H9 (cell line): Measurements from ENCODE around the gene MT3. TPM values are rescaled to one million over a fixed set of nuclear protein-coding genes. Genes with fewer than 3 reads are reported as not detected.

Experiments used
- DNase-seq: peaks from one replicate; pipeline ENCODE4 v3.0.0-alpha.2; 2017
- H2AFZ ChIP-seq: one replicate; pipeline ENCODE4 v1.6.1; 2013; ENCODE audit warnings: mild to moderate bottlenecking, low read length, control low read depth, moderate library complexity
- H2AK5ac ChIP-seq: 2 replicates; pipeline ENCODE4 v1.6.1; 2013; ENCODE audit warnings: low read length, control low read depth, mixed read lengths; ENCODE audit not compliant: insufficient read length
- H2BK120ac ChIP-seq: one replicate; pipeline ENCODE4 v1.6.1; 2013; ENCODE audit warnings: low read depth, mild to moderate bottlenecking, low read length, control low read depth, inconsistent platforms; ENCODE audit not compliant: poor library complexity, severe bottlenecking
- H2BK12ac ChIP-seq: 2 replicates; pipeline ENCODE4 v1.6.1; 2013; ENCODE audit warnings: low read length, control low read depth, mixed read lengths, low read depth; ENCODE audit not compliant: insufficient read length
- H2BK15ac ChIP-seq: 2 replicates; pipeline ENCODE4 v1.6.1; 2013; ENCODE audit warnings: low read depth, low read length, control low read depth
- H2BK20ac ChIP-seq: one replicate; pipeline ENCODE4 v1.6.1; 2013; ENCODE audit warnings: low read depth, mild to moderate bottlenecking, low read length, control low read depth, inconsistent platforms; ENCODE audit not compliant: poor library complexity, severe bottlenecking
- H2BK5ac ChIP-seq: 2 replicates; pipeline ENCODE4 v1.6.1; 2013; ENCODE audit warnings: low read length, control low read depth, mixed read lengths; ENCODE audit not compliant: insufficient read length
- H3K14ac ChIP-seq: 2 replicates; pipeline ENCODE4 v1.6.1; 2013; ENCODE audit warnings: low read length, control low read depth; ENCODE audit not compliant: insufficient read depth
- H3K18ac ChIP-seq: 2 replicates; pipeline ENCODE4 v1.6.1; 2013; ENCODE audit warnings: low read depth, mild to moderate bottlenecking, mixed read lengths, low read length, control low read depth; ENCODE audit not compliant: insufficient read length
- H3K23ac ChIP-seq: 2 replicates; pipeline ENCODE4 v1.6.1; 2013; ENCODE audit warnings: low read length, control low read depth, mixed read lengths, low read depth; ENCODE audit not compliant: insufficient read length
- H3K23me2 ChIP-seq: 2 replicates; pipeline ENCODE4 v1.6.1; 2013; ENCODE audit warnings: low read depth, mild to moderate bottlenecking, mixed read lengths, low read length, control low read depth; ENCODE audit not compliant: insufficient read length, poor library complexity, severe bottlenecking
- H3K27ac ChIP-seq: 2 replicates; pipeline ENCODE4 v1.5.1; 2013; ENCODE audit warnings: low read length, control low read depth, mixed read lengths, low read depth; ENCODE audit not compliant: insufficient read length
- H3K27me3 ChIP-seq: 2 replicates; pipeline ENCODE4 v1.6.1; 2013; ENCODE audit warnings: low read length, control low read depth, inconsistent platforms; ENCODE audit not compliant: insufficient read depth
- H3K4ac ChIP-seq: 2 replicates; pipeline ENCODE4 v1.6.1; 2013; ENCODE audit warnings: low read depth, mild to moderate bottlenecking, control low read depth, inconsistent platforms, low read length, moderate library complexity
- H3K4me1 ChIP-seq: 2 replicates; pipeline ENCODE4 v1.6.1; 2013; ENCODE audit warnings: low read length, control low read depth, inconsistent platforms; ENCODE audit not compliant: insufficient read depth
- H3K4me2 ChIP-seq: 2 replicates; pipeline ENCODE4 v1.6.1; 2013; ENCODE audit warnings: low read length, control low read depth, mixed read lengths; ENCODE audit not compliant: insufficient read length, insufficient read depth
- H3K56ac ChIP-seq: 2 replicates; pipeline ENCODE4 v1.6.1; 2013; ENCODE audit warnings: low read depth, mild to moderate bottlenecking, mixed read lengths, low read length, control low read depth; ENCODE audit not compliant: insufficient read length
- H3K79me1 ChIP-seq: 2 replicates; pipeline ENCODE4 v1.6.1; 2013; ENCODE audit warnings: low read depth, mild to moderate bottlenecking, moderate library complexity, low read length, control low read depth, inconsistent platforms; ENCODE audit not compliant: insufficient read depth, poor library complexity, severe bottlenecking
- H3K79me2 ChIP-seq: 2 replicates; pipeline ENCODE4 v1.6.1; 2013; ENCODE audit warnings: low read length, control low read depth, inconsistent platforms; ENCODE audit not compliant: insufficient read depth
- H3K9ac ChIP-seq: 2 replicates; pipeline ENCODE4 v1.6.1; 2013; ENCODE audit warnings: low read length, control low read depth, mixed read lengths; ENCODE audit not compliant: insufficient read length; ENCODE audit errors: extremely low read depth
- H3K9me3 ChIP-seq: one replicate; pipeline ENCODE4 v1.6.1; 2013; ENCODE audit warnings: low read depth, low read length, inconsistent platforms; ENCODE audit not compliant: control insufficient read depth
- H3T11ph ChIP-seq: one replicate; pipeline ENCODE4 v1.6.1; 2013; ENCODE audit warnings: mild to moderate bottlenecking, low read length, control low read depth, inconsistent platforms
- H4K20me1 ChIP-seq: one replicate; pipeline ENCODE4 v1.6.1; 2013; ENCODE audit not compliant: control insufficient read depth, insufficient read length, insufficient read depth
- H4K5ac ChIP-seq: 2 replicates; pipeline ENCODE4 v1.6.1; 2013; ENCODE audit warnings: low read depth, mild to moderate bottlenecking, mixed read lengths, low read length, control low read depth; ENCODE audit not compliant: insufficient read length
- H4K8ac ChIP-seq: replicated peaks from 2 replicates; pipeline ENCODE4 v1.6.1; 2013; ENCODE audit warnings: low read length, control low read depth, mixed read lengths, low read depth; ENCODE audit not compliant: insufficient read length
- H4K91ac ChIP-seq: 2 replicates; pipeline ENCODE4 v1.6.1; 2013; ENCODE audit warnings: low read depth, mild to moderate bottlenecking, moderate library complexity, mixed read lengths, low read length, control low read depth; ENCODE audit not compliant: insufficient read length
- H3K27ac Mint-ChIP-seq, 3 experiments: 2 replicates in 2 of 3; 3 replicates in 1 of 3; pipeline ENCODE4 v1.8.0; 2020 to 2021; ENCODE audit warnings: mixed read lengths in 3 of 3, mild to moderate bottlenecking in 1 of 3, moderate library complexity in 1 of 3
- H3K27me3 Mint-ChIP-seq: 2 replicates; pipeline ENCODE4 v1.8.0; 2021; ENCODE audit warnings: low read depth, mild to moderate bottlenecking, moderate library complexity, mixed read lengths
- H3K36me3 Mint-ChIP-seq, 3 experiments: 2 replicates in 2 of 3; 3 replicates in 1 of 3; pipeline ENCODE4 v1.8.0; 2020 to 2021; ENCODE audit warnings: low read depth in 3 of 3, mixed read lengths in 3 of 3; ENCODE audit not compliant: insufficient read depth in 1 of 3
- H3K4me1 Mint-ChIP-seq, 2 experiments: 2 replicates each; pipeline ENCODE4 v1.8.0; 2020; ENCODE audit warnings: mixed read lengths in 2 of 2
- H3K4me3 Mint-ChIP-seq, 2 experiments: 2 replicates in 1 of 2; 3 replicates in 1 of 2; pipeline ENCODE4 v1.8.0; 2020 to 2021; ENCODE audit warnings: mild to moderate bottlenecking in 2 of 2, mixed read lengths in 2 of 2, moderate library complexity in 1 of 2
- H3K9me3 Mint-ChIP-seq, 2 experiments: 2 replicates in 1 of 2; 3 replicates in 1 of 2; pipeline ENCODE4 v1.8.0; 2020; ENCODE audit warnings: mild to moderate bottlenecking in 2 of 2, mixed read lengths in 2 of 2, moderate library complexity in 1 of 2
- WGBS: extraction: QIAGEN DNeasy Blood & Tissue Kit; methylation state at CpG from one replicate; pipeline ENCODE4 v1.1.7; 2013; ENCODE audit warnings: missing lambda C conversion rate, low lambda C conversion rate, mixed read lengths; ENCODE audit not compliant: insufficient read length; ENCODE audit errors: extremely low coverage; 5-methylcytosine and 5-hydroxymethylcytosine counted together
- total RNA-seq: library from RNA; stranded (reverse); gene quantifications from 2 replicates; pipeline ENCODE4 v1.2.1, GENCODE V29; 2021
- TF ChIP-seq, protein P1 (sequence below): fragments of 200-600 bp; sonication (generic); conservative IDR thresholded peaks from 3 replicates; pipeline ENCODE4 v1.8.0; 2021; ENCODE audit warnings: antibody characterized with exemption, mild to moderate bottlenecking

The MT3 gene
- total RNA-seq, 1 experiment from 2014 or later = not detected

DNA sequence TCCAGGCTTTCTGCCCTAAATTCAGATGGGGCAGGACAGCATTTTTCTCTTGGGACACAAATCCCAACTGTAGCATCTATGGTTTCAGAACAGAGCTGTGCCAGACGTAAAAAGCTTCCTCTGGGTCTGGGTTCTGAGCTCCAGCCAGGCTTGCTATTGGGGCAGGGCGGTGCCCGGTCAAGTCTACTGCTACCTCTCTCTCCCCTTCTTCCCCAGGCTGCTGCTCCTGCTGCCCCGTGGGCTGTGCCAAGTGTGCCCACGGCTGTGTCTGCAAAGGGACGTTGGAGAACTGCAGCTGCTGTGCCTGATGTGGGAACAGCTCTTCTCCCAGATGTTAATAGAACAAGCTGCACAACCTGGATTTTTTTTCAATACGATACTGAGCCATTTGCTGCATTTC, 44.2 kb downstream of the MT3 start:
- Histone ChIP-seq H3K9me3 (no peaks in the 10 kb centered on the region), H3K56ac (no peak overlapping the region), H3K79me2 (no peaks in the 10 kb centered on the region), H3K23ac (no peak overlapping the region), H3K27me3 (peaks cover 99% of the 10 kb centered on the region), H3K79me1 (no peaks in the 10 kb centered on the region), H4K20me1 (no peaks in the 10 kb centered on the region), H4K5ac (no peak overlapping the region), H2AK5ac (no peak overlapping the region), H3K4me1 (no peaks in the 10 kb centered on the region), H3K4me2 (no peak overlapping the region), H4K8ac (no peak overlapping the region), H2AFZ (no peak overlapping the region), H4K91ac (no peak overlapping the region), H3T11ph (no peak overlapping the region), H3K18ac (no peak overlapping the region), H3K14ac (no peak overlapping the region), H3K27ac (no peak overlapping the region), H3K23me2 (peaks cover 13% of the 10 kb centered on the region), H2BK120ac (no peak overlapping the region), H3K9ac (no peak overlapping the region), H2BK12ac (no peak overlapping the region), H2BK15ac (no peak overlapping the region), H2BK5ac (no peak overlapping the region), H2BK20ac (no peak overlapping the region), H3K4ac (no peak overlapping the region)
- H3K27ac Mint-ChIP-seq = no peak overlapping the region
- H3K9me3 Mint-ChIP-seq = peaks cover 0 to 12% of the 10 kb centered on the region in 2 experiments; a peak in 2 of 5 replicates
- H3K4me1 Mint-ChIP-seq = peaks cover 18 to 33% of the 10 kb centered on the region in 2 experiments
- no peak overlapping the region for H3K4me3 Mint-ChIP-seq
- DNase-seq = no peak
- peaks cover 100% of the 10 kb centered on the region for H3K27me3 Mint-ChIP-seq
- TF ChIP-seq, protein P1, sequence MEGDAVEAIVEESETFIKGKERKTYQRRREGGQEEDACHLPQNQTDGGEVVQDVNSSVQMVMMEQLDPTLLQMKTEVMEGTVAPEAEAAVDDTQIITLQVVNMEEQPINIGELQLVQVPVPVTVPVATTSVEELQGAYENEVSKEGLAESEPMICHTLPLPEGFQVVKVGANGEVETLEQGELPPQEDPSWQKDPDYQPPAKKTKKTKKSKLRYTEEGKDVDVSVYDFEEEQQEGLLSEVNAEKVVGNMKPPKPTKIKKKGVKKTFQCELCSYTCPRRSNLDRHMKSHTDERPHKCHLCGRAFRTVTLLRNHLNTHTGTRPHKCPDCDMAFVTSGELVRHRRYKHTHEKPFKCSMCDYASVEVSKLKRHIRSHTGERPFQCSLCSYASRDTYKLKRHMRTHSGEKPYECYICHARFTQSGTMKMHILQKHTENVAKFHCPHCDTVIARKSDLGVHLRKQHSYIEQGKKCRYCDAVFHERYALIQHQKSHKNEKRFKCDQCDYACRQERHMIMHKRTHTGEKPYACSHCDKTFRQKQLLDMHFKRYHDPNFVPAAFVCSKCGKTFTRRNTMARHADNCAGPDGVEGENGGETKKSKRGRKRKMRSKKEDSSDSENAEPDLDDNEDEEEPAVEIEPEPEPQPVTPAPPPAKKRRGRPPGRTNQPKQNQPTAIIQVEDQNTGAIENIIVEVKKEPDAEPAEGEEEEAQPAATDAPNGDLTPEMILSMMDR = no peak
- no peaks in the 10 kb centered on the region; a peak in 1 of 7 replicates for H3K36me3 Mint-ChIP-seq
- WGBS = no CpG with 5 or more reads among the region's 7 CpGs
